Activated CD4-positive, CD25-positive, alpha-beta regulatory T cell treated with anti-CD3 and anti-CD28 coated beads, Interleukin-2, amount 50 U/mL, for 72 hours (primary cell): Measurements from ENCODE around the gene CCDC181.

ENCODE experiments used
- DNase-seq: peaks from one replicate; pipeline ENCODE4 v3.0.0; 2021

CCDC181 gene

DNA sequence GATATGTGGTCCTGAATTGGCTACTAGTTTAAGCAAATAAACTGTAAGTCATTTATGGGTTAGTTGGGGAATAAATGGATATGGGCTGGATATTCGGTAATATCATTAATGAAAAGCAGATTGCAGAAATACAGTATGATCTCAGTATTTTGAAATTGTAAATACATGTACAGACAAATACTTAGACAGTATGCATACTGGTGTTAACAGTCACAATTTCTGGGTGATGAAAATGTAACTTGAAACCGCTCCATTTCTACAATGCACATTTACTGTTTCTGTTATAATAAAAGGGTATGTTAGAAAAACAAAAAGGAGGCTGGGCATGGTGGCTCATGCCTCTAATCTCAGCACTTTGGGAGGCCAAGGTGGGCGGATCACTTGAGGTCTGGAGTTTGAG lies 31.3 kb downstream of the CCDC181 start:
- no peak for DNase-seq

DNA sequence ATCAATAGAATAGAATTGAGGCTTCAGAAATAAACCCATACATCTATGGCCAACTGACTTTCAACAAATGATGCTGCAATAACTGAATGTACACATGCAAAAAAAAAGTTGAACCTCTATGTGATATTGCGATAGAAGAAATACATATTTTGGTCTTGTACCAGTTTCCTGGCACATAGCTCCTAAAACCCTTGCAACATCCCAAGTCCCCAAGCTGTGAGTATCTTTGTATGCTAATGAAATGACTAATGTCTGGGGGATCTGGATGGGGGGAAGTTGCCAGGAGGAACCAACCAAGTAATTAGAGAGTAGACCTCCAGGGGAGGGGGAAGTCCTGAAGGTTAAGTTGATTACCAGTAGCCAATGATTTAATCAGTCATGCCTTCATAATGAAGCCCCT lies 34.9 kb downstream of the CCDC181 start:
- no peak for DNase-seq

DNA sequence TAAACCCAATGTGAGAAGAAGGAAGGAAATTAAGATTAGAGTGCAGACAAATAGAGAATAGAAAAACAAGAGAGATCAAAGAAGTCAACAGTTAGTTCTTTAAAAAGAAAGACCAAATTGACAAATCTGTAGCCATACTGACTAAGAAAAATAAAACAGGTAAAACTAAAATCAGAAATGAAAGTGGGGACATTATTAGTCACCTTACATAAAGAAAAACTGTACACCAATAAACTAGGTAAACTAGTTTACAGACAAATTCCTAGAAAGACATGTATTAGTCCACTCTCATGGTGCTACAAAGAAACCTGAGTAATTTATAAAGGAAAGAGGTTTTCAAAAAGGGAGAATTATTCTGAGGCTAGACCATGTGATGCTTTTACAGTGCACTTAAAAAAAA lies 37.0 kb downstream of the CCDC181 start:
- DNase-seq, result no peak

DNA sequence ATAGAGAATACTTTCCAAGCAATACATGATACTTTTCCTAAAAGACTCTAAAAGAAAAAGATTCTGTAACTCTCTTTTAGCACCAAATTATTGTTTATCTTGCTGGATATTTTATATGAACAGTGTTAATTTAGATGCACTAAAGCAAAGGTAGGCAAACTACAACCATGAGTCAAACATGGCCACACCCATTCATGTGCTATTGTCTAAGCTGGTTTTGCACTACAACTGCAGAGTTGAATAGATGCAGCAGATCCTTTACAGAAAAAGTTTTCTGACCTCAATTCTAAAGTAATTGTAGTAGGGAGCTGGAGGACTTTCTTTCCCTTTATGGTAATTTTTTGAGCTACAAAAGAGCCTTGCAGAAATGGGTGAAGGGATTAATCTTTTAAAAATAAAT lies 39.9 kb downstream of the CCDC181 start:
- DNase-seq, result no peak

DNA sequence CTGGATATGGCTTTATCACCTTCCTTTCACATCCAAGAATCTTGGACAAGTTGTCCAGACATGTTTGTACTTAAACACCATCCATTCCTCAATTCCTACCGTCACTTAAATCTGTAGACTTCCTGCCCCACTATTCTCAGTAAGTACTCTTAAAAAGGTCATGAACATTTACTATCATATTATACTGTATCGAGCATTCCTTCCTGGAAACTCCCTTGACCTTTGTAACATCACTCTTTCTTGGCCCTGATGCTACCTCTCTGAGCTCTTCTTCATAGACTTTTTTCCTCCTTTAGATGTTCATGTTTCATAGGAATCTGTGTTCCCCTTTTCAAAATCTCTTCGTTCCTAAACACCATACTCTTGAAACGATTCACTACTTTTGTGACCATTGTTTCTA lies 43.8 kb downstream of the CCDC181 start:
- no peak for DNase-seq

DNA sequence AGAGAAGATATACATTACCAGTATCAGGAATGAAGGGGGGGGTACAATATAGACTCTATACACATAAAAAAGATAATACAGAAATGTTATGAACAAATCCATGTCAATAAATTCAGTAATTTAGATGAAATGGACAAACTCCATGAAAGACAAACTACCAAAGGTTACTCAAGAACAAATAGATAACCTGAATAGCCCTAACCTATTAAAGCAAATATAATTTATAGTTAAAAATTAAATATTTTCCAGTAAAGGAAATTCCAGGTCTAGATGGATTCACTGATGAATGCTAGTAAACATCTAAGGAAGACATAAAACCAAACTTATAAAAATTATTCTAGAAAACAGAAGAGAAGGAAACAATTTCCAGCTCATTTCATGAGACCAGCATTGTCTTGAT lies 46.1 kb downstream of the CCDC181 start:
- no peak for DNase-seq

DNA sequence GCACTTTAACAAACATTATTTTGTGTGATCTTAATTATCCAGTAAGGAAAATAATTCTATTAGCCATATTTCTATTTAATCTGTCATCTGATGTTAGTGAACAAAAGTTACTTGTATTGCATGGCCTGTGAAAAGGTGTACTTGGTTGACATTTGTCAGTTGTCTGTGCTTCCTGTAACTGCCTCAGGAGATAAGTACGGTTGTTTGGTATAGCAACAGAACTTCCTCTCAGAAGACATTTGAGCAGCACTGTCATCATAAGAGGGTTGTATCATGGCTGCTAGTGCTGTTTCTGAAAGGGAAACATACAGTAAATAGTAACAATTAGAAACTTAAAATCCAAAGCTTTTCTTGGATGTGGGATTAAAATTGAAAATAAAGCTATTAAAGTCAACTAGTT lies 55.9 kb downstream of the CCDC181 start:
- no peak for DNase-seq

DNA sequence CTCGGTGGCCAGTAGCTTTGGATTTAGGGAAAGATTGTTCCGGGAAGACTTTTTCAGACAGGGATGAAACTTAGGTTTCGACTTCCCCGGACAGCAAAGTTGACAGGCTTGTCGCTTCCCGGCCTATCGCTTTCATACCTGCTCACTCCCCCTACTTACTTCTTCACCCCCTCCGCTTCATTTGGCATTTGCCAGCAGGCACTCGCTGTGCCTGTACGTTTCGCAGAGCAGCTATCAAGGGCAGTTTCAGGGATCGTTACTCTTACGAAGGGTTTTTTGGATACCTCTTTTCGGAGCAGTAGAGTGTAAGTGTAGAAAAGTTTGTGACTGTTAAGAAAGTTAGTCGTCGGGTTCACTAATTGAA lies 58.9 kb downstream of the CCDC181 start:
- peak; percentile 39 for DNase-seq

DNA sequence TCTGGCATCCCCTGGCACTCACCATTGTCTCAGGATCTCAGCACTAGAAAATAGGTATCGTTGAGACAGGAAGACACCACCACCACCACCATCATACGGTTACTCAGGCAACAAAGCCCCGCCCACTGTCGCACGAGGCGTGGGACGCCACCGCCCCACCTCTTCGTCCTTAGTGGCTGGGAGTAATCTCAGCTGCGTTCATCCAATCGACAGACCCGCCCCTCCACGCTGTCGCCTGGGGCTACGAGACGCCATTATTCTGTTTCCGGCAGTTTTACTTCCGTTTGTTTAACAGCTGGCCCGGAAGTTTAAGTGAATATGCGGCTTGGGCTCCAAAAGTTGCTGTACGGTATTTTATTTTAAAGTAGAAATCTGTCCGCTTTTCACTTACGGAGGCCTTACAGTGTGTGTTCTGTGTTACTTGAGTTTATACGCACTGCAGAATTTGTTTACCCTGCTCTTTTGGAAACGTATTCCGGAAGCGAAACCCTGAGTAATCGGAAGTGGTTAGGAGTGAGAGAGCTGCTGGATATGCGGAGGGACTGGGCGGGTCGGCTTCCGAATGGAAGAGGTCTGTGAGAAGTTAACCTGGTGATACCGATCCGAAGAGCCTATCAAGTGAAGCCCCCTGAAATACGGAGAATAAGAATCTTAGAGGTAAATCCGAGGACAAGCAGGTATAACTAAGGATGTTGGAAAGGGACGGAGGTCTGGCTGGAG lies 59.4 kb downstream of the CCDC181 start, which contains the start of the genes BLZF1 and NME7:
TSS of gene BLZF1 (plus strand) at position 510 of the 720 bp plus-strand sequence. CDS start 1,328 bp downstream, outside the sequence.
TSS of gene NME7 (minus strand) at position 112 of the 720 bp plus-strand sequence. CDS start at position 25, 87 bp downstream.
- peak; percentile 97 for DNase-seq

DNA sequence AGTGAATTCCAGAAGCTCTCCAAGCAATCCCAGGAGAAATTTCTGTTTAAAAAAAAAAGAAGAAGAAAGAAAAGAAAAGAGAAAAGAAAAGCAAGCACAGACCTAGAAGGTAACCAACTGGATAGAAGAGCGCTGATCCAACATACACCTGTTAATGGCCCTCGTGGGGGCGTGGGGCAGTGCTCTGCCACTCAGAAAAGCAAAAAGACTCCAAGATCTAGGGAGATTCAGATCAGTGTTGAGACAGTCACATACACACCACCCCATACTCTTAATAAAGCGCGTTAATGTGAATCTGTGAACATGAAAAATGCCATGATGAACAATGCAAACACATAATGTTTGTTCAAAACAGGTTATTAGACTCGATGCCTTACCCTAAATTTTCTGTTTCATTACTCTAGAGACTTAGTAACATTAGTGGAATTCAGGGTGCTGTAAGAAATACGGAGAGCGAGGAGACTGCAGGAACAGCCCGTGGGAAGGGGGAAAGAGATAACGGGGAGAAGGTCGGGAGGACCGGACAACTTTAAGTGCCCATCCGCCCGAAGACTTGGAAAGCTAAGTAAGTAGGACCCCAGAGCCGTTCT lies 60.1 kb downstream of the CCDC181 start:
- DNase-seq, result no peak

DNA sequence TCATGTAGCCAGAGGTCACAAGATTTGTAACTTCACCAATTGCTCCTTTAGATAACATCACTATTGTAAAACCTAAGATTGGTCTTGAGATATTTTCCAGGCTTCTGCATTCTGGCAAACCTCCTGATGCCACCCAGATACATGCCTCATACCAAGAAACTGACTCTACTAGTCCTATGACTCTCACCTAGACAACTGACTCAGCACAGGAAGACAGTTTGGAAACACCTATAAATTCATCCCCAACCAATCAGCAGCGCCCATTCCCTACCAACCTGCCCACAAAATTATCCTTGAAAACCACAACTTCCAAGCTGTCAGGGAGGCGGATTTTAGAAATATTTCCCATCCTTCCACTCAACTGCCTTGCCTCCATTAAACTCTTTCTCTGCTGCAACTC lies 62.3 kb downstream of the CCDC181 start:
- DNase-seq, result no peak

DNA sequence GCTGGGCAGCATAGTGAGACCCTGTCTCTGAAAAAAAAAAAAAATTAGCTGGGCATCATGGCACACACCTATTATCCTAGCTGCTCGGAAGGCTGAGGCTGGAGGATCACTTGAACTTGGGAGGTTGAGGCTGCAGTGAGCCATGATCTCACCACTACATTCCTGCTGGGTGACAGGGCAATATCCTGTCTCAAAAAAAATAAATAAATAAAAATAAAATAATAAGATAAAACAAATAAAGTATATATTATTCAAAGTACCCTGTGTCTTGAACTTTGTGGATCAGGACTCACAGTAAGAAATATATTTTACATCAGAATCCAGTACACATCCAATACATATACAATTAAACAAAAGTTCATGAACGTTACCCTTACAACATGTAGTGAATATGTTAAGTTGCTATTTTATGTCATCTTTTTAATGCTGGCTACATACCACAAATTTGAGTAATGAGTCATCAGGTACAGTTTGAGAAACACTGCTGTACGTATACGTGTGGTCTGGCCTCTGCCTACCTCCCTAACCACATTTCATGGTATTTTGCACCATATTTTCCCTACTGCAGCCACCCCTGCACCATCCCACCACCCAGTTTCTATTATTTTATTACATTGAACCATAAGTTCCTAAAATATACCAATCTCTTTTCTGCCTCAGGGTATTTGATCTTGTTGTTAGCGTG lies 64.1 kb downstream of the CCDC181 start:
- DNase-seq, result no peak

DNA sequence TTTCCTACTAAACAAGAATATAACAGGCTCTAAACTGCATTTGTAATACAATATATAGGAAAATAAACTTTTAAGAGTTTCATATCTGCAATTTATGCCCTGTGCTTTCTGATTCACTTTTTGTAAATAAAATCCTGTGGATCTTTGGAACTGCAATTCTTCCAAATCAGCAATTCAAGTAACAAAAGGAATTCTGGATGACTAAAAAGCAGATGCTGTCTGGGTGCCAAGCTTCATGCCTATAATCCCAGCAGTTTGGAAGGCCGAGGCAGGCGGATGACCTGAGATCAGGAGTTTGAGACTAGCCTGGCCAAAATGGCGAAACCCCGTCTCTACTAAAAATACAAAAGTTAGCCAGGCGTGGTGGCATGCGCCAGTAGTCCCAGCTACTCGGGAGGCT lies 66.0 kb downstream of the CCDC181 start:
- no peak for DNase-seq

DNA sequence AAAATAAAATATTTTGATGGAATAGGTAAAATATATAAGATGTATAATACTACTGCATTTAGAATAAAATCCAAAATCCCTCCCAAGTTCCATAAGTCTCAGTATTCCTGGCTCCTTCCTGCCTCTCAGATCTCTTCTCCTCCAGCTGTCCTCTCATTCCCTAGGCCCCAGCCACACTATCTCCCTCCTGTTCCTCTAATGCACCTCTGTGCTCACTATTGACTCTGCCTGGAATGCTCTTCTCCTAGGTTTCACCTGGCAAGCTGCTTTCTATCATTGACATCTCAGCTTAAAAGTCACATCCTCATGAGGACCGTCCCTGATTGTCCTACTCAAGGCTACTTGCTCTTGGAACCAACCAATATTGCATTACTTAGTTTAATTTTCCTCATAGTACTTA lies 66.9 kb downstream of the CCDC181 start:
- no peak for DNase-seq

DNA sequence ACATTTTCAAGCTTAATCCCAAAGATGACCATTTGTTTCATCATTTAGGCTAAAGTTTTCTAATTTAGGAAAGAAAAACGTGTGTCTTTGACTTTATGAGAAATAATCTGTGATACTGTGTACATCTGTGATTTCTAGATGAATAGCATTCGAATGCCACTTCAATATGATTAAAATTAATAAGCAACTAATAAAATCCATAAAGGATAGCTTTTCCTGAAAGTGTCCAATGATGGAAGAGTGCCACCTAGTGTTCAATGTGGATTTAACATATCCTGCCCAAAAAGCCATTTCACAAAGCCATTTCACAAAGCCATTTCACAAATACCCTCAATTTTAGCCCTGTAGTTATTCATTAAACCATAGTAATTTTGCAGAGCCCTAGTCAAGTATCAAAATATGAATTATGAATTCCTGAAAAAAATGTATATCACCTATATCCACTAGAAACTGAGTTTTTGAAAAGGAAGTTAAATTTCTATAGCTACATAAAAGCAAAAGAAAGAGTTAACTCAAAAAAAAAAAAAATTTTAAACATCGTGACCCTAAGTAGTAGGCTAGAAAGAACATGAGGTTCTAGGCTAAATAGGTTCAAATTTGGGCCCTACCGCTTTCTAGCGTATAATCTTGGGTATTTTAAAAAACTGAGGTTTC lies 78.8 kb downstream of the CCDC181 start:
- no peak for DNase-seq

DNA sequence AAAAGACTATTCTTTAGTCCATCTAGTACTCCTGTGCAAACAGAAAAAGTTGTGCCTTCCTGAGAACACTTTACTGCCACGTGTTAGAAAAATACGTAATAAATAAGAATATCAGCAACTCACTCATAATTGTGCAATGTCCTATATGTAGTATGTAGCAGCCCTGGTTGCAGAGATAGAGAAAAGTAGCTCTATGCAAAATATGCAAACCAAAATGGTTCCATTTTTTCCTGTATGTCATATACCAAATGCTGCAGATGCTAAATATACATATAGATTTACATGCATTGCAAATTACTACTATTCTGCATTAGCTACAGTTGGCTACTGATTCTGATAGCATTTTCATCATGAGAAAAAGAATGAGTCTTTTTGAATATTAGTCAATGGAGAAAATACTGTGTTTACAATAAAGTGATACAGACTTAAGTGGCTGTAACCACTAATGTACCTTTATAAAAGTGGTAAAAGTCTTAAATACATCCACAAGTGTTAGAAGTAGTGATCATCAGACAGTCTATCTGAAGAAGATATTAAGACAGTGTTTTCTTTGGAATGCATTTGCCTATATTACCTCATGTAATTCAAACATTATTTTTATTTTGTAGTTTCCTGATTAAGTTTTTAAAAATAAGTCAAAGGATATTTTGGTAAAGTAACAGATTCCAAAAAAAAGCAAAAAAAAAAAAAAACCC lies 79.4 kb downstream of the CCDC181 start:
- DNase-seq, result no peak

DNA sequence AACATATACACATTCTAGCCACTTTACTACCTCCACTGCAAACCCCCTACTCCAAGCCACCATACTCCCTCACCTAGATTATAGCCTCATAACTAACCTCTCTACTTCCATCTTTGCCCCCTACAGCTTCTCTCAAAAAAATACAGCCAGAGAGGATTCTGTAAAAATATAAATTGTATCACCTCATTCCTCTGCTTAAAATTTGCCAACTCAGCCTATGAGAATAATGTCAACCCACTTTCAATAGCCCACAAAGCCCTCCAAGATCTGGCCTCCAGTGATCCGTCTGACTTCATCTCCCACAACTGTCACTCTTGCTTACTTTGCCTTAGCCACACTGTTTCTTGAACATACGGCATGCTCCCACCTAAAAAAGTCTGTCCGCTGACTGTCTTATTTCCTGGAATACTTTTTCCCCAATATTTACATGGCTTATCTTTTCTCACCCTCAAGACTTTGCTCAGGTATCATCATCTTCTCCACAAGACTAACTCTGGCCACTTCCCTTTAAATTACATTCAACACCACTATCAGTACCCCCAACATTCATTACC lies 81.2 kb downstream of the CCDC181 start:
- DNase-seq, result no peak

DNA sequence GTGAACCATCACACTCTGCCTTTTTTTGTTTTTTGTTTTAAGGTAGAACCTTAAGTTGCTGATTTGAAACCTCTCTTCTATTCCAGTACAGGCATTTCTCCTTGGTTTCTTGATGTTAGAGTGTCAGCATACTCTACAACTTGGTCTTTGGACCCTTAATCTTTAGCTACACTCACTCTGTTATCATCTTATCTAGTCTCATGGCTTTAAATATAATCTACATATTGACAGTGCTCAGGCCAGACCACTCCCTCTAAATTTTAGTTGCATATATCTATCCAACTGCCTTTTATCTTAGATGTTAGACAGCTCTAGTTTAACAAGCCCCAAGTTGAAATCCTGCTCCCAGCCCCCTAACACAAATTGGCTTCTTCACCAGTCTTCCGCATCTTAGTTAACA lies 81.8 kb downstream of the CCDC181 start:
- no peak for DNase-seq
